H9 (cell line): ENCODE results near the gene RBM15. TPM values are rescaled to one million over a fixed set of nuclear protein-coding genes. Genes with fewer than 3 reads are reported as not detected.

ENCODE experiments used
- DNase-seq: peaks from one replicate; pipeline ENCODE4 v3.0.0-alpha.2; 2017
- H2AFZ ChIP-seq: one replicate; pipeline ENCODE4 v1.6.1; 2013; ENCODE audit warnings: mild to moderate bottlenecking, low read length, control low read depth, moderate library complexity
- H2AK5ac ChIP-seq: 2 replicates; pipeline ENCODE4 v1.6.1; 2013; ENCODE audit warnings: low read length, control low read depth, mixed read lengths; ENCODE audit not compliant: insufficient read length
- H2BK120ac ChIP-seq: one replicate; pipeline ENCODE4 v1.6.1; 2013; ENCODE audit warnings: low read depth, mild to moderate bottlenecking, low read length, control low read depth, inconsistent platforms; ENCODE audit not compliant: poor library complexity, severe bottlenecking
- H2BK12ac ChIP-seq: 2 replicates; pipeline ENCODE4 v1.6.1; 2013; ENCODE audit warnings: low read length, control low read depth, mixed read lengths, low read depth; ENCODE audit not compliant: insufficient read length
- H2BK15ac ChIP-seq: 2 replicates; pipeline ENCODE4 v1.6.1; 2013; ENCODE audit warnings: low read depth, low read length, control low read depth
- H2BK20ac ChIP-seq: one replicate; pipeline ENCODE4 v1.6.1; 2013; ENCODE audit warnings: low read depth, mild to moderate bottlenecking, low read length, control low read depth, inconsistent platforms; ENCODE audit not compliant: poor library complexity, severe bottlenecking
- H2BK5ac ChIP-seq: 2 replicates; pipeline ENCODE4 v1.6.1; 2013; ENCODE audit warnings: low read length, control low read depth, mixed read lengths; ENCODE audit not compliant: insufficient read length
- H3K14ac ChIP-seq: 2 replicates; pipeline ENCODE4 v1.6.1; 2013; ENCODE audit warnings: low read length, control low read depth; ENCODE audit not compliant: insufficient read depth
- H3K18ac ChIP-seq: 2 replicates; pipeline ENCODE4 v1.6.1; 2013; ENCODE audit warnings: low read depth, mild to moderate bottlenecking, mixed read lengths, low read length, control low read depth; ENCODE audit not compliant: insufficient read length
- H3K23ac ChIP-seq: 2 replicates; pipeline ENCODE4 v1.6.1; 2013; ENCODE audit warnings: low read length, control low read depth, mixed read lengths, low read depth; ENCODE audit not compliant: insufficient read length
- H3K23me2 ChIP-seq: 2 replicates; pipeline ENCODE4 v1.6.1; 2013; ENCODE audit warnings: low read depth, mild to moderate bottlenecking, mixed read lengths, low read length, control low read depth; ENCODE audit not compliant: insufficient read length, poor library complexity, severe bottlenecking
- H3K27ac ChIP-seq: 2 replicates; pipeline ENCODE4 v1.5.1; 2013; ENCODE audit warnings: low read length, control low read depth, mixed read lengths, low read depth; ENCODE audit not compliant: insufficient read length
- H3K27me3 ChIP-seq: 2 replicates; pipeline ENCODE4 v1.6.1; 2013; ENCODE audit warnings: low read length, control low read depth, inconsistent platforms; ENCODE audit not compliant: insufficient read depth
- H3K4ac ChIP-seq: 2 replicates; pipeline ENCODE4 v1.6.1; 2013; ENCODE audit warnings: low read depth, mild to moderate bottlenecking, control low read depth, inconsistent platforms, low read length, moderate library complexity
- H3K4me1 ChIP-seq: 2 replicates; pipeline ENCODE4 v1.6.1; 2013; ENCODE audit warnings: low read length, control low read depth, inconsistent platforms; ENCODE audit not compliant: insufficient read depth
- H3K4me2 ChIP-seq: 2 replicates; pipeline ENCODE4 v1.6.1; 2013; ENCODE audit warnings: low read length, control low read depth, mixed read lengths; ENCODE audit not compliant: insufficient read length, insufficient read depth
- H3K56ac ChIP-seq: 2 replicates; pipeline ENCODE4 v1.6.1; 2013; ENCODE audit warnings: low read depth, mild to moderate bottlenecking, mixed read lengths, low read length, control low read depth; ENCODE audit not compliant: insufficient read length
- H3K79me1 ChIP-seq: 2 replicates; pipeline ENCODE4 v1.6.1; 2013; ENCODE audit warnings: low read depth, mild to moderate bottlenecking, moderate library complexity, low read length, control low read depth, inconsistent platforms; ENCODE audit not compliant: insufficient read depth, poor library complexity, severe bottlenecking
- H3K79me2 ChIP-seq: 2 replicates; pipeline ENCODE4 v1.6.1; 2013; ENCODE audit warnings: low read length, control low read depth, inconsistent platforms; ENCODE audit not compliant: insufficient read depth
- H3K9ac ChIP-seq: 2 replicates; pipeline ENCODE4 v1.6.1; 2013; ENCODE audit warnings: low read length, control low read depth, mixed read lengths; ENCODE audit not compliant: insufficient read length; ENCODE audit errors: extremely low read depth
- H3K9me3 ChIP-seq: one replicate; pipeline ENCODE4 v1.6.1; 2013; ENCODE audit warnings: low read depth, low read length, inconsistent platforms; ENCODE audit not compliant: control insufficient read depth
- H3T11ph ChIP-seq: one replicate; pipeline ENCODE4 v1.6.1; 2013; ENCODE audit warnings: mild to moderate bottlenecking, low read length, control low read depth, inconsistent platforms
- H4K20me1 ChIP-seq: one replicate; pipeline ENCODE4 v1.6.1; 2013; ENCODE audit not compliant: control insufficient read depth, insufficient read length, insufficient read depth
- H4K5ac ChIP-seq: 2 replicates; pipeline ENCODE4 v1.6.1; 2013; ENCODE audit warnings: low read depth, mild to moderate bottlenecking, mixed read lengths, low read length, control low read depth; ENCODE audit not compliant: insufficient read length
- H4K8ac ChIP-seq: replicated peaks from 2 replicates; pipeline ENCODE4 v1.6.1; 2013; ENCODE audit warnings: low read length, control low read depth, mixed read lengths, low read depth; ENCODE audit not compliant: insufficient read length
- H4K91ac ChIP-seq: 2 replicates; pipeline ENCODE4 v1.6.1; 2013; ENCODE audit warnings: low read depth, mild to moderate bottlenecking, moderate library complexity, mixed read lengths, low read length, control low read depth; ENCODE audit not compliant: insufficient read length
- H3K27ac Mint-ChIP-seq, 3 experiments: 2 replicates in 2 of 3; 3 replicates in 1 of 3; pipeline ENCODE4 v1.8.0; 2020 to 2021; ENCODE audit warnings: mixed read lengths in 3 of 3, mild to moderate bottlenecking in 1 of 3, moderate library complexity in 1 of 3
- H3K27me3 Mint-ChIP-seq: 2 replicates; pipeline ENCODE4 v1.8.0; 2021; ENCODE audit warnings: low read depth, mild to moderate bottlenecking, moderate library complexity, mixed read lengths
- H3K36me3 Mint-ChIP-seq, 3 experiments: 2 replicates in 2 of 3; 3 replicates in 1 of 3; pipeline ENCODE4 v1.8.0; 2020 to 2021; ENCODE audit warnings: low read depth in 3 of 3, mixed read lengths in 3 of 3; ENCODE audit not compliant: insufficient read depth in 1 of 3
- H3K4me1 Mint-ChIP-seq, 2 experiments: 2 replicates each; pipeline ENCODE4 v1.8.0; 2020; ENCODE audit warnings: mixed read lengths in 2 of 2
- H3K4me3 Mint-ChIP-seq, 2 experiments: 2 replicates in 1 of 2; 3 replicates in 1 of 2; pipeline ENCODE4 v1.8.0; 2020 to 2021; ENCODE audit warnings: mild to moderate bottlenecking in 2 of 2, mixed read lengths in 2 of 2, moderate library complexity in 1 of 2
- H3K9me3 Mint-ChIP-seq, 2 experiments: 2 replicates in 1 of 2; 3 replicates in 1 of 2; pipeline ENCODE4 v1.8.0; 2020; ENCODE audit warnings: mild to moderate bottlenecking in 2 of 2, mixed read lengths in 2 of 2, moderate library complexity in 1 of 2
- WGBS: extraction: QIAGEN DNeasy Blood & Tissue Kit; methylation state at CpG from one replicate; pipeline ENCODE4 v1.1.7; 2013; ENCODE audit warnings: missing lambda C conversion rate, low lambda C conversion rate, mixed read lengths; ENCODE audit not compliant: insufficient read length; ENCODE audit errors: extremely low coverage; 5-methylcytosine and 5-hydroxymethylcytosine counted together
- total RNA-seq: library from RNA; stranded (reverse); gene quantifications from 2 replicates; pipeline ENCODE4 v1.2.1, GENCODE V29; 2021
- TF ChIP-seq, protein P1 (sequence below): fragments of 200-600 bp; sonication (generic); conservative IDR thresholded peaks from 3 replicates; pipeline ENCODE4 v1.8.0; 2021; ENCODE audit warnings: antibody characterized with exemption, mild to moderate bottlenecking

The RBM15 gene
- total RNA-seq, 1 experiment from 2014 or later, result 62.0 TPM

GRCh38 chr1:110346690-110347089, 7.5 kb downstream of the RBM15 start:
- TF ChIP-seq, protein P1, sequence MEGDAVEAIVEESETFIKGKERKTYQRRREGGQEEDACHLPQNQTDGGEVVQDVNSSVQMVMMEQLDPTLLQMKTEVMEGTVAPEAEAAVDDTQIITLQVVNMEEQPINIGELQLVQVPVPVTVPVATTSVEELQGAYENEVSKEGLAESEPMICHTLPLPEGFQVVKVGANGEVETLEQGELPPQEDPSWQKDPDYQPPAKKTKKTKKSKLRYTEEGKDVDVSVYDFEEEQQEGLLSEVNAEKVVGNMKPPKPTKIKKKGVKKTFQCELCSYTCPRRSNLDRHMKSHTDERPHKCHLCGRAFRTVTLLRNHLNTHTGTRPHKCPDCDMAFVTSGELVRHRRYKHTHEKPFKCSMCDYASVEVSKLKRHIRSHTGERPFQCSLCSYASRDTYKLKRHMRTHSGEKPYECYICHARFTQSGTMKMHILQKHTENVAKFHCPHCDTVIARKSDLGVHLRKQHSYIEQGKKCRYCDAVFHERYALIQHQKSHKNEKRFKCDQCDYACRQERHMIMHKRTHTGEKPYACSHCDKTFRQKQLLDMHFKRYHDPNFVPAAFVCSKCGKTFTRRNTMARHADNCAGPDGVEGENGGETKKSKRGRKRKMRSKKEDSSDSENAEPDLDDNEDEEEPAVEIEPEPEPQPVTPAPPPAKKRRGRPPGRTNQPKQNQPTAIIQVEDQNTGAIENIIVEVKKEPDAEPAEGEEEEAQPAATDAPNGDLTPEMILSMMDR, result no peak
- Mint-ChIP-seq H3K27me3 (no peaks in the 10 kb centered on the region), H3K4me1 (peaks cover 65 to 72% of the 10 kb centered on the region in 2 experiments), H3K9me3 (no peaks in the 10 kb centered on the region), H3K27ac (peak overlapping the region; percentile 13 to 91 (median 76); a peak in 5 of 7 replicates), H3K4me3 (peak overlapping the region; percentile 8 to 67; a peak in 3 of 5 replicates), H3K36me3 (peaks cover 22 to 59% (median 55%) of the 10 kb centered on the region in 3 experiments)
- Histone ChIP-seq H3K23ac (no peak overlapping the region), H3K27ac (no peak overlapping the region), H2AFZ (no peak overlapping the region), H3K56ac (no peak overlapping the region), H3K9me3 (no peaks in the 10 kb centered on the region), H4K8ac (no peak overlapping the region), H4K5ac (no peak overlapping the region), H3T11ph (no peak overlapping the region), H4K20me1 (no peaks in the 10 kb centered on the region), H3K4ac (no peak overlapping the region), H3K18ac (no peak overlapping the region), H3K79me1 (peaks cover 4% of the 10 kb centered on the region), H2BK15ac (no peak overlapping the region), H4K91ac (no peak overlapping the region), H3K23me2 (peaks cover 4% of the 10 kb centered on the region), H2BK12ac (no peak overlapping the region), H3K9ac (no peak overlapping the region), H3K4me1 (peaks cover 5% of the 10 kb centered on the region; the same call in 1 of the 2 replicates), H3K27me3 (no peaks in the 10 kb centered on the region), H3K4me2 (peak overlapping the region; percentile 19), H2BK20ac (no peak overlapping the region), H2BK5ac (no peak overlapping the region), H2BK120ac (no peak overlapping the region), H3K79me2 (peaks cover 41% of the 10 kb centered on the region), H3K14ac (no peak overlapping the region), H2AK5ac (no peak overlapping the region)
- no CpG with 5 or more reads among the region's 9 CpGs for WGBS
- peak; percentile 33 for DNase-seq
